DND-41 (cell line): ENCODE measurements around the gene OR6C75.

Experiments
- ATAC-seq: fragments of 200-7000 bp; cut with Tn5 transposase; 3 replicates; pipeline ENCODE4 v1.9.1; 2021; ENCODE audit warnings: low read depth; ENCODE audit not compliant: insufficient read depth
- DNase-seq: peaks from one replicate; pipeline ENCODE4 v3.0.0-alpha.2; 2020
- H2AFZ ChIP-seq: 2 replicates; pipeline ENCODE4 v1.6.0; 2012; ENCODE audit warnings: low read depth, low read length
- H3K27ac ChIP-seq: 2 replicates; pipeline ENCODE4 v1.5.1; 2012; ENCODE audit warnings: low read length, inconsistent platforms
- H3K27me3 ChIP-seq: fragments of 200-600 bp; sonication (generic); 2 replicates; pipeline ENCODE4 v1.6.0; 2012; ENCODE audit warnings: low read length, mild to moderate bottlenecking, inconsistent platforms; ENCODE audit not compliant: insufficient read depth, poor library complexity
- H3K36me3 ChIP-seq: 2 replicates; pipeline ENCODE4 v1.5.1; 2012; ENCODE audit warnings: low read length, inconsistent platforms; ENCODE audit not compliant: insufficient read depth
- H3K4me1 ChIP-seq: 2 replicates; pipeline ENCODE4 v1.5.1; 2012; ENCODE audit warnings: mild to moderate bottlenecking, low read length; ENCODE audit not compliant: insufficient read depth
- H3K4me2 ChIP-seq: 2 replicates; pipeline ENCODE4 v1.6.0; 2012; ENCODE audit warnings: mild to moderate bottlenecking, moderate library complexity, low read length, inconsistent platforms; ENCODE audit not compliant: insufficient read depth
- H3K4me3 ChIP-seq, 2 experiments: fragments of 200-600 bp in 1 of 2; shearing (Covaris generic) in 1 of 2; 2 replicates each; pipeline ENCODE4 v1.5.1; 2012 to 2016; ENCODE audit warnings: inconsistent platforms in 2 of 2, low read length in 2 of 2, mild to moderate bottlenecking in 2 of 2, low read depth in 1 of 2, moderate library complexity in 1 of 2
- H3K79me2 ChIP-seq: 2 replicates; pipeline ENCODE4 v1.6.0; 2012; ENCODE audit warnings: low read length, inconsistent platforms; ENCODE audit not compliant: insufficient read depth
- H3K9ac ChIP-seq: 2 replicates; pipeline ENCODE4 v1.6.0; 2012; ENCODE audit warnings: low read depth, mild to moderate bottlenecking, inconsistent platforms, low read length, moderate library complexity
- H3K9me3 ChIP-seq: 2 replicates; pipeline ENCODE4 v1.5.1; 2012; ENCODE audit warnings: low read length, moderate library complexity, mild to moderate bottlenecking, inconsistent platforms; ENCODE audit not compliant: insufficient read depth, severe bottlenecking
- H4K20me1 ChIP-seq: 2 replicates; pipeline ENCODE4 v1.6.0; 2012; ENCODE audit warnings: low read length; ENCODE audit not compliant: insufficient read depth
- CTCF ChIP-seq: IDR thresholded peaks from 2 replicates; pipeline ENCODE4 v1.5.1; 2012; ENCODE audit warnings: borderline replicate concordance, low read length, moderate library complexity, mild to moderate bottlenecking; ENCODE audit not compliant: poor library complexity, severe bottlenecking; ENCODE audit errors: extremely low read depth
- EZH2 ChIP-seq: IDR thresholded peaks from 3 replicates; pipeline ENCODE4 v1.6.1; 2012; ENCODE audit warnings: borderline replicate concordance, low read depth, mild to moderate bottlenecking, moderate library complexity, low read length, inconsistent platforms; ENCODE audit not compliant: severe bottlenecking

The OR6C75 gene

DNA sequence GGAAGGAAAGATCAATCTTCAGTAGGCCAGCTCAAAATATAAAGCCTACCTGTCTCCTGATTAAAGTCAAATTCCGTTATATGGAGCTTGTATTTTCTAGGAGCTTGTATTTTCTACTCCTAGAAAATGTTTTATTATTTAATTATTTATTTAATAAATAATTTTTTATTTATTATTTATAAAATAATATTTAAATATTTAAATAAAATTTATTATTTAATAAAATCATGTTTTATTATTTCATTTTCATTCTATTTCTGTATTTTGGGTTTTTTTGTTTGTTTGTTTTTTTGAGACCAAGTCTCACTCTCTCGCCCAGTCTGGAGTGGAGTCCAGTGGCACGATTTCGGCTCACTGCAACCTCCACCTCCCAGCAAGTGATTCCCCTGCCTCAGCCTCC lies 9.7 kb downstream of the OR6C75 start:
- TF ChIP-seq CTCF = no peak
- TF ChIP-seq EZH2 = no peak
- Histone ChIP-seq H3K36me3 (no peaks in the 10 kb centered on the region), H3K4me1 (no peaks in the 10 kb centered on the region), H4K20me1 (no peaks in the 10 kb centered on the region), H3K79me2 (no peaks in the 10 kb centered on the region), H3K9ac (no peak overlapping the region), H3K4me2 (no peak overlapping the region), H3K4me3 (no peak overlapping the region), H3K9me3 (no peaks in the 10 kb centered on the region), H2AFZ (no peak overlapping the region), H3K27ac (no peak overlapping the region), H3K27me3 (peaks cover 8% of the 10 kb centered on the region)
- no peak for ATAC-seq
- no peak for DNase-seq

- Histone ChIP-seq H3K4me3 (no peak overlapping the region), H3K4me2 (no peak overlapping the region), H3K4me1 (no peaks in the 10 kb centered on the region), H4K20me1 (no peaks in the 10 kb centered on the region), H3K27me3 (peaks cover 4% of the 10 kb centered on the region), H2AFZ (no peak overlapping the region), H3K9me3 (no peaks in the 10 kb centered on the region), H3K36me3 (no peaks in the 10 kb centered on the region), H3K79me2 (no peaks in the 10 kb centered on the region), H3K27ac (no peak overlapping the region), H3K9ac (no peak overlapping the region)
- ATAC-seq = no peak
- no peak for DNase-seq
- TF ChIP-seq CTCF = no peak
- no peak for TF ChIP-seq EZH2
These were observed 23.1 kb downstream of the OR6C75 start for GRCh38 chr12:55385891-55386290.

DNA sequence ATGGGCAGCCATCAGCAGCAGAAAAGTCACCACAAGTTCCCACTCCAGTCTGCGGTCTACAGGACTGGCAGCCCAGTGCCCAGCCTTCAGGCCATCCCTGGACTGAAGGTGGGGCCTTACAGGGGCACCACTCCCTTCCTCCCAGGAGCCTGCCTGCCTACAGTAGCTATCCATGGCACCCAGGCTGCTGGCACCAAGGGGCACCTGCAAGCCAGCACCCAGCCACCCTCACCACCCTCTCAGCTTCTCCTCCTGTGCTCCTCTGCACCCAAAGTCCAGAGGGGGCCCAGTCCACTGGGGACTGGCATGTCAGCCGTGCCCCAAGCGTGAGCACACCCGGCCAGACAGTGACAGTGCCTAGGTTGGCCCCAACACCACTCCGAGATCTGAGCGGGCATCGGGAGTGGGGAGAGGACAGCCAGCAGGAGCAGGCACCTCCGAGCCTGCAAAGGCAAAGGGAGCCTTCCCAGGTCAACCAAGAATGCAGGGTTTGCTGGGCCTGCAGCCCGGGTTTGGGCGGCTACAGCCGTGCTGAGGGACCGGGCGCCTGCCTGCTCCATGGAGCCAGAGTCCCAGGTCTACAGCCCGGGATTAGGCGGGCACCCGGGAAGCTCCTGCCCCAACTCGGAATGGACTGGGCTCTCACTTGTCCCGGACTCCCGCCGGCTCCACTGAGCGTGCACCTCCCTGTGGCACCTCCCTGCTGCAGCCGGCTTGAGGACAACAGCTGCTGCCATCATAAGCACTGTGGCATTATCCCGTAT lies 29.4 kb downstream of the OR6C75 start:
- H3K4me2 ChIP-seq = no peak overlapping the region
- no peak overlapping the region for H3K4me3 ChIP-seq
- no peaks in the 10 kb centered on the region for H3K9me3 ChIP-seq
- H3K27me3 ChIP-seq = no peaks in the 10 kb centered on the region
- H4K20me1 ChIP-seq = no peaks in the 10 kb centered on the region
- ATAC-seq (no peak), DNase-seq (no peak)
- no peaks in the 10 kb centered on the region for H3K4me1 ChIP-seq
- H2AFZ ChIP-seq = no peak overlapping the region
- no peak overlapping the region for H3K9ac ChIP-seq
- H3K36me3 ChIP-seq = no peaks in the 10 kb centered on the region
- no peaks in the 10 kb centered on the region for H3K79me2 ChIP-seq
- no peak overlapping the region for H3K27ac ChIP-seq
- TF ChIP-seq EZH2 (no peak), CTCF (no peak)

DNA sequence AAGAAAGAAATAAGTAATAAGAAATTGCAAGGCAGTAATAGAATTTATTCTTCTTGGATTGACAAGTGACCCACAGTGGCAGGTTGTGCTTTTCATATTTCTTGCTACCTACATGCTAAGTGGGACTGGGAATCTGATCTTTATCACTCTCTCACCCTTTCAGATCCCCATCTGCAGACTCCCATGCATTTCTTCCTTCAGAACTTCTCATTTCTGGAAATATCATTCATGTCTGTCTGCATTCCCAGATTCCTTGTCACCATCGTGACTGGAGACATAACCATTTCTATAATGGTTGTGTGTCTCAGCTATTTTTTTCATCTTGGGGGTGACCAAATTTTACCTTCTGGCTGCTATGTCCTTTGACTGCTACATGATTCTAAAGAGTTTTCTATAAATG lies 33.6 kb downstream of the OR6C75 start:
- H4K20me1 ChIP-seq = no peaks in the 10 kb centered on the region
- no peak overlapping the region for H3K27ac ChIP-seq
- H2AFZ ChIP-seq = no peak overlapping the region
- no peak overlapping the region for H3K4me2 ChIP-seq
- no peak overlapping the region for H3K4me3 ChIP-seq
- no peaks in the 10 kb centered on the region for H3K79me2 ChIP-seq
- H3K9me3 ChIP-seq = no peaks in the 10 kb centered on the region
- DNase-seq (no peak), ATAC-seq (no peak)
- H3K27me3 ChIP-seq = peaks cover 3% of the 10 kb centered on the region
- no peaks in the 10 kb centered on the region for H3K4me1 ChIP-seq
- TF ChIP-seq CTCF (no peak), EZH2 (no peak)
- no peaks in the 10 kb centered on the region for H3K36me3 ChIP-seq
- H3K9ac ChIP-seq = no peak overlapping the region
